Esophagus squamous epithelium (tissue), 4 donors: ENCODE measurements around the gene GPR176.

Experiments used
- CTCF ChIP-seq, 6 experiments: fragments of 450-650 bp in 4 of 6; fragments of 200-600 bp in 2 of 6; sonication (generic) in 2 of 6; IDR thresholded peaks; one replicate each; pipeline ENCODE4 v1.5.1; 2016 to 2019; ENCODE audit warnings: antibody characterized with exemption in 6 of 6, mild to moderate bottlenecking in 4 of 6, moderate library complexity in 4 of 6
- POLR2A ChIP-seq, 4 donors: fragments of 450-650 bp; IDR thresholded peaks; one replicate each; pipeline ENCODE4 v1.6.1; 2017; ENCODE audit warnings: antibody characterized with exemption in 4 of 4, mild to moderate bottlenecking in 4 of 4, moderate library complexity in 3 of 4

GRCh38 chr15:39889601-39890000 lies 30.5 kb downstream of the GPR176 start:
- TF ChIP-seq CTCF (IDR thresholded peaks at IDR 0.05) (no peak), POLR2A (IDR thresholded peaks at IDR 0.05) (no peak)
